ENCODE measurements around the gene STRBP.

STRBP gene

DNA sequence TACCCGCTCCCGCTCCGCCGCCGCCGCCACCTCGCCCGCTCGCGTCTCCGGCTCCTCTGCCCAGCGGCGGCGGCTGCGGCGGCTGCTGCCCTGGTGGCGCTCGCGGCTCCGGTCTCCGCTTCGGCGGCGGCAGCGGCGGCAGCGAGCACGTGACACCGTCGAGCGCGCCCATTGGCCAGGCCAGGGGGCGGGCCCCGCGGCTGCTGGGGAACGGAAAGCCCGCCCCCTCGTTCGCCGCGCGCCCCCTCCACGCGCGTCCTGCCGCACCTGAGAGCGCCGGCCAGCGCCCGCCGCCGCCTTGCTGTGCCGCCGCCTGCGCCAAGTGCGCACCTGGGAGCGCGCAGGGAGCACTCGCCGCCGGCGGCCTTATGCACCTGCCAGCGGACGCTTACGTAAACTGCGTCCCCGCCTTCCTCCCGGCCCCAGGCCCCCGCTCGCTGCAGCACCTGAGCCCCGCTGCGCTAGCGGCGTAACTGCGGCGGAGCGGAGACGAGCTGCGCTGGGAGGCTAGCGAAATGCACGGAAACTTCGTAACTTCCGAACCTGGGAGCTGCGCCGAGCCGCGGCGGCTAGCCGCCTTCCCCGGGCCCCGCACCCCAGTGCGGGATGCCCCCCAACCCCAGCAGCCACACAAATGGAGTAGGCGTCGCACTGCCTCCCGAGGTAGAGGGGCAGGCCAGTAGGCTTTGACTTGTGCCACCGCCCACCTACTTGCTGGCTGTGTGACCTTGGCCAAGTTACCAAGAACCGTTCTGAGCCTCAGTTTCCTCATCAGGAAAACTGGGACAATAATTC, at the start of gene STRBP:
Gene STRBP (minus strand): TSS at position 122 of the 795 bp plus-strand sequence. CDS start 84,452 bp downstream, outside the sequence.
- TF ChIP-seq, protein P1, sequence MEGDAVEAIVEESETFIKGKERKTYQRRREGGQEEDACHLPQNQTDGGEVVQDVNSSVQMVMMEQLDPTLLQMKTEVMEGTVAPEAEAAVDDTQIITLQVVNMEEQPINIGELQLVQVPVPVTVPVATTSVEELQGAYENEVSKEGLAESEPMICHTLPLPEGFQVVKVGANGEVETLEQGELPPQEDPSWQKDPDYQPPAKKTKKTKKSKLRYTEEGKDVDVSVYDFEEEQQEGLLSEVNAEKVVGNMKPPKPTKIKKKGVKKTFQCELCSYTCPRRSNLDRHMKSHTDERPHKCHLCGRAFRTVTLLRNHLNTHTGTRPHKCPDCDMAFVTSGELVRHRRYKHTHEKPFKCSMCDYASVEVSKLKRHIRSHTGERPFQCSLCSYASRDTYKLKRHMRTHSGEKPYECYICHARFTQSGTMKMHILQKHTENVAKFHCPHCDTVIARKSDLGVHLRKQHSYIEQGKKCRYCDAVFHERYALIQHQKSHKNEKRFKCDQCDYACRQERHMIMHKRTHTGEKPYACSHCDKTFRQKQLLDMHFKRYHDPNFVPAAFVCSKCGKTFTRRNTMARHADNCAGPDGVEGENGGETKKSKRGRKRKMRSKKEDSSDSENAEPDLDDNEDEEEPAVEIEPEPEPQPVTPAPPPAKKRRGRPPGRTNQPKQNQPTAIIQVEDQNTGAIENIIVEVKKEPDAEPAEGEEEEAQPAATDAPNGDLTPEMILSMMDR (IDR thresholded peaks at IDR 0.05): peak; percentile 55
- Histone ChIP-seq H3K27ac (peak within 1 kb of the TSS; percentile 60), H3K4me1 (ENCODE audit: control insufficient read depth in 1 of 2, insufficient read depth in 1 of 2, low read depth in 1 of 2, low read length in 1 of 2) (peaks cover 14 to 16% of the 10 kb centered on the region in 2 experiments), H3K36me3 (no peaks in the 10 kb centered on the region), H3K4me3 (ENCODE audit: low read depth in 1 of 2, low read length in 1 of 2) (peak within 1 kb of the TSS; percentile 75 to 82), H3K27me3 (peaks cover 23% of the 10 kb centered on the region), H3K9me3 (no peaks in the 10 kb centered on the region)

GRCh38 chr9:123316053-123316718, 47.8 kb upstream of the STRBP start:
- no peaks in the 10 kb centered on the region for H3K27me3 ChIP-seq
- TF ChIP-seq, protein P1 (IDR thresholded peaks at IDR 0.05): no peak
- no peaks in the 10 kb centered on the region for H3K9me3 ChIP-seq
- no peak overlapping the region for H3K4me3 ChIP-seq (ENCODE audit: low read depth in 1 of 2, low read length in 1 of 2)
- no peaks in the 10 kb centered on the region for H3K4me1 ChIP-seq (ENCODE audit: control insufficient read depth in 1 of 2, insufficient read depth in 1 of 2, low read depth in 1 of 2, low read length in 1 of 2)
- no peaks in the 10 kb centered on the region for H3K36me3 ChIP-seq
- H3K27ac ChIP-seq: no peak overlapping the region

DNA sequence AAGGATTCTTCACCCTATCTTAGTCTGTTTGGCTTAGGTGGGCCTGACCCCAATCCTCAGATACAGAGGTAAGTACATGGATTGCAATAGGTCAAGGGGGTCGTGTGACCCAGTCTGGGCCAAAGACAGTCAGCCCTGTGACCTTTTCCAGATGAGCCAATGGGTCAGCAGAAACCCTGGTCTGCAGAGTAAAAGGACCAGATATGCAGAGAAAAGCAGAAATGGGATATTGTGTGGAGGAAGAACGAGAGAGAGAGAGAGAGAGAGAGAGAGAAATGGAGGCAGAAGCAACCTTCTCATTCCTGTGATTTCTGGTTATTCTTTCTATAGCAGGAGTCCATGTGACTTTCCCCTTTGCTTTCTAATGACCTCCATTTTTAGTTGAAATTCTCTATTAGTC, 47.2 kb upstream of the STRBP start:
- TF ChIP-seq, protein P1 (IDR thresholded peaks at IDR 0.05): no peak
- Histone ChIP-seq H3K4me3 (ENCODE audit: low read depth in 1 of 2, low read length in 1 of 2) (no peak overlapping the region), H3K36me3 (no peaks in the 10 kb centered on the region), H3K27me3 (no peaks in the 10 kb centered on the region), H3K9me3 (no peaks in the 10 kb centered on the region), H3K4me1 (ENCODE audit: control insufficient read depth in 1 of 2, insufficient read depth in 1 of 2, low read depth in 1 of 2, low read length in 1 of 2) (no peaks in the 10 kb centered on the region), H3K27ac (no peak overlapping the region)

DNA sequence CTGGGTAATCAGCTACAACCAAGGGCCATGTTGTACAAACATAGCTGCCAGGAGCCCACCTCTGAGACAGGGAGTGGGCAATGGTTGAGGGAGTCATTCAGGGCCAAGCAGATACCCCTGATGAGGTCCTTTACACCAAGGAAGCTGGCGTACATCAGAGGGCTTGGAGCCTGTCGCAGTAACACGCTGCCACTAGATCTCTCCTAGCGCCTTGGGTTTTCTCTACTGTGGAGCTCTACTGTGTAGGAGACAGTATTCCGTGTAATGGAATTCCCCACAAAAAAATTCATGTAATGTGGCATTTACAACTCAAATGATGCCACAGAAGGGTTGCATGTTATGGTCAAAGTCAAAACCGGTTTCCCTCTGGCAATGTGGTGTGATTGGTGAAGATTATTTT, 46.2 kb upstream of the STRBP start:
- H3K4me3 ChIP-seq (ENCODE audit: low read depth in 1 of 2, low read length in 1 of 2): no peak overlapping the region
- no peaks in the 10 kb centered on the region for H3K9me3 ChIP-seq
- H3K27me3 ChIP-seq: no peaks in the 10 kb centered on the region
- no peaks in the 10 kb centered on the region for H3K4me1 ChIP-seq (ENCODE audit: control insufficient read depth in 1 of 2, insufficient read depth in 1 of 2, low read depth in 1 of 2, low read length in 1 of 2)
- no peaks in the 10 kb centered on the region for H3K36me3 ChIP-seq
- TF ChIP-seq, protein P1 (IDR thresholded peaks at IDR 0.05): no peak
- no peak overlapping the region for H3K27ac ChIP-seq

GRCh38 chr9:123312306-123312877, 44.0 kb upstream of the STRBP start:
- TF ChIP-seq, protein P1 (IDR thresholded peaks at IDR 0.05): no peak

More at GRCh38 chr9:123312306-123312877, 44.0 kb upstream of the STRBP start:
- H3K27me3 ChIP-seq: no peaks in the 10 kb centered on the region
- no peaks in the 10 kb centered on the region for H3K36me3 ChIP-seq
- H3K4me3 ChIP-seq (ENCODE audit: low read depth in 1 of 2, low read length in 1 of 2): no peak overlapping the region
- no peaks in the 10 kb centered on the region for H3K4me1 ChIP-seq (ENCODE audit: control insufficient read depth in 1 of 2, insufficient read depth in 1 of 2, low read depth in 1 of 2, low read length in 1 of 2)
- no peaks in the 10 kb centered on the region for H3K9me3 ChIP-seq
- no peak overlapping the region for H3K27ac ChIP-seq

Measured in neutrophil (primary cell).